Endothelial cell of umbilical vein (primary cell): ENCODE results near the gene RIPOR3. TPM values are rescaled to one million over a fixed set of nuclear protein-coding genes. Genes with fewer than 3 reads are reported as not detected.

Source experiments
- BruUV-seq: library from RNA; stranded (reverse); fragments of 400-500 nt; replicated peaks from 2 replicates; lab custom pipeline; 2021; lab: Mats Ljungman, UMichigan
- CTCF ChIA-PET: fragments of 300-600, 350-600 bp; sonication (Branson Sonifier 250); formaldehyde crosslinking; loops from one replicate; lab custom pipeline; 2021; ENCODE audit warnings: antibody characterized with exemption, inconsistent platforms; lab: Charles Lee
- POLR2A ChIA-PET: fragments of 300-600, 350-600 bp; sonication (Branson Sonifier 250); formaldehyde crosslinking; loops from one replicate; lab custom pipeline; 2021; ENCODE audit warnings: antibody characterized with exemption, inconsistent platforms; lab: Charles Lee
- DNase-seq: peaks from one replicate; pipeline ENCODE4 v3.0.0-alpha.2; 2011; ENCODE audit warnings: low read depth, low spot score
- FAIRE-seq: peaks from 2 replicates; lab custom pipeline; 2011; peaks lifted over from hg19 to GRCh38; lab: Jason Lieb, UNC
- H2AFZ ChIP-seq: 2 replicates; pipeline ENCODE4 v1.6.0; 2012; ENCODE audit warnings: low read depth, low read length, control low read depth, inconsistent platforms
- H3K27ac ChIP-seq: 2 replicates; pipeline ENCODE4 v1.5.1; 2011; ENCODE audit warnings: low read depth, mild to moderate bottlenecking, control low read depth, low read length, moderate library complexity; ENCODE audit not compliant: insufficient read depth
- H3K27me3 ChIP-seq, 2 experiments: 2 replicates each; pipeline versions ENCODE4 v1.6.0 to v1.6.1; 2011; ENCODE audit warnings: low read length in 2 of 2, mixed read lengths in 1 of 2; ENCODE audit not compliant: control insufficient read depth in 2 of 2, insufficient read depth in 2 of 2
- H3K36me3 ChIP-seq, 2 experiments: 2 replicates in 1 of 2; 3 replicates in 1 of 2; pipeline ENCODE4 v1.5.1; 2011; ENCODE audit warnings: low read length in 2 of 2, mild to moderate bottlenecking in 1 of 2, moderate library complexity in 1 of 2; ENCODE audit not compliant: control insufficient read depth in 2 of 2, insufficient read depth in 2 of 2; ENCODE audit errors: extremely low read depth in 1 of 2
- H3K4me1 ChIP-seq: 3 replicates; pipeline ENCODE4 v1.5.1; 2011; ENCODE audit warnings: mild to moderate bottlenecking, low read length; ENCODE audit not compliant: control insufficient read depth, insufficient read depth; ENCODE audit errors: extremely low read depth
- H3K4me2 ChIP-seq: 2 replicates; pipeline ENCODE4 v1.6.1; 2011; ENCODE audit warnings: low read length, control low read depth, mixed read lengths; ENCODE audit not compliant: insufficient read depth
- H3K4me3 ChIP-seq, 3 experiments: fragments of 200-600 bp in 1 of 3; sonication (generic), shearing (Covaris generic) in 1 of 3; replicated peaks in 1 of 3; 2 replicates each; pipeline ENCODE4 v1.5.1; 2011 to 2016; ENCODE audit warnings: control low read depth in 3 of 3, low read length in 3 of 3, mild to moderate bottlenecking in 2 of 3, inconsistent platforms in 1 of 3, low read depth in 1 of 3, moderate library complexity in 1 of 3; ENCODE audit not compliant: insufficient read depth in 1 of 3
- H3K79me2 ChIP-seq: 2 replicates; pipeline ENCODE4 v1.6.0; 2012; ENCODE audit warnings: low read length, inconsistent platforms; ENCODE audit not compliant: control insufficient read depth, insufficient read depth
- H3K9ac ChIP-seq: replicated peaks from 2 replicates; pipeline ENCODE3; 2011; ENCODE audit warnings: low read length, control low read depth; ENCODE audit not compliant: insufficient read depth; ENCODE audit errors: extremely low read depth
- H3K9me1 ChIP-seq: replicated peaks from 3 replicates; pipeline ENCODE4 v1.6.0; 2011; ENCODE audit warnings: mild to moderate bottlenecking, low read length; ENCODE audit not compliant: control insufficient read depth, insufficient read depth; ENCODE audit errors: extremely low read depth
- H3K9me3 ChIP-seq: replicated peaks from 2 replicates; pipeline ENCODE4 v1.5.1; 2012; ENCODE audit warnings: low read length, inconsistent platforms; ENCODE audit not compliant: control insufficient read depth, insufficient read depth
- H4K20me1 ChIP-seq: replicated peaks from 2 replicates; pipeline ENCODE3; 2011; ENCODE audit warnings: mild to moderate bottlenecking, low read length; ENCODE audit not compliant: control insufficient read depth, insufficient read depth; ENCODE audit errors: extremely low read depth
- CTCF ChIP-seq, 2 donors: IDR thresholded peaks; 1 replicate in 1 of 2; 2 replicates in 1 of 2; pipeline ENCODE4 v1.5.1; 2011; ENCODE audit warnings: low read length in 2 of 2, mild to moderate bottlenecking in 2 of 2, moderate library complexity in 2 of 2, control low read depth in 1 of 2, inconsistent platforms in 1 of 2, low read depth in 1 of 2; ENCODE audit not compliant: insufficient read depth in 1 of 2; ENCODE audit errors: extremely low read depth in 1 of 2
- EZH2 ChIP-seq: IDR thresholded peaks from 2 replicates; pipeline ENCODE4 v1.6.1; 2012; ENCODE audit warnings: borderline replicate concordance, low read depth, mild to moderate bottlenecking, moderate library complexity, low read length, inconsistent platforms; ENCODE audit not compliant: severe bottlenecking
- GATA2 ChIP-seq: IDR thresholded peaks from 2 replicates; pipeline ENCODE4 v1.7.0; 2011; ENCODE audit warnings: low read depth, mild to moderate bottlenecking, moderate library complexity, mixed read lengths, low read length; ENCODE audit not compliant: insufficient read length, insufficient read depth
- JUN ChIP-seq: IDR thresholded peaks from 2 replicates; pipeline ENCODE4 v1.6.1; 2011; ENCODE audit warnings: borderline replicate concordance, low read depth; ENCODE audit not compliant: insufficient read length, insufficient read depth
- MAX ChIP-seq: IDR thresholded peaks from 2 replicates; pipeline ENCODE4 v1.6.1; 2011; ENCODE audit not compliant: insufficient read depth, insufficient read length
- POLR2A ChIP-seq: IDR thresholded peaks from 2 replicates; pipeline ENCODE4 v1.6.1; 2012; ENCODE audit warnings: low read depth, mild to moderate bottlenecking, control low read depth, low read length
- POLR2AphosphoS5 ChIP-seq: IDR thresholded peaks from 2 replicates; pipeline ENCODE4 v1.6.1; 2012; ENCODE audit warnings: low read depth, mild to moderate bottlenecking, control low read depth, low read length, moderate library complexity; ENCODE audit not compliant: insufficient read depth
- dilution Hi-C: fragments of 300-500 bp; cut with MboI; formaldehyde crosslinking; loops from one replicate; pipeline ENCODE4 v1.15.0; 2019; ENCODE audit warnings: low sequenced_read_pairs; ENCODE audit not compliant: extremely low pct_ligation_motif_present
- intact Hi-C: fragments of 100-400 bp; cut with micrococcal nuclease; formaldehyde crosslinking; loops from one replicate; pipeline ENCODE4 v1.10.0; 2022
- polyA plus RNA-seq, 4 experiments: library from polyadenylated mRNA; depleted of rRNA in 3 of 4; stranded (reverse) in 3 of 4; unstranded in 1 of 4; fragments of >200 nt; gene quantifications; 2 replicates each; pipeline versions ENCODE4 v1.2.1 to v1.2.3, GENCODE V29; 2011 to 2012; ENCODE audit warnings: missing spikeins in 1 of 4
- total RNA-seq: library from RNA; stranded (reverse); gene quantifications from 2 replicates; pipeline ENCODE4 v1.2.3, GENCODE V29; 2021

Gene RIPOR3
- total and polyA plus RNA-seq, 2 donors (not counting 3 experiments of a cell fraction or from before 2014, with no cell fraction given): not detected

GRCh38 chr20:50598074-50598473 is 93.3 kb downstream of the RIPOR3 start:
- DNase-seq (no peak), FAIRE-seq (no peak)
- BruUV-seq: no TSS peak
- Histone ChIP-seq H3K27me3 (peaks cover 0 to 2% of the 10 kb centered on the region in 2 experiments), H2AFZ (no peak overlapping the region), H3K36me3 (no peaks in the 10 kb centered on the region), H3K4me1 (no peaks in the 10 kb centered on the region), H4K20me1 (no peaks in the 10 kb centered on the region), H3K9me3 (no peaks in the 10 kb centered on the region), H3K4me2 (no peak overlapping the region), H3K4me3 (no peak overlapping the region), H3K9ac (no peak overlapping the region), H3K9me1 (no peaks in the 10 kb centered on the region), H3K79me2 (no peaks in the 10 kb centered on the region), H3K27ac (no peak overlapping the region)
- ChIA-PET CTCF (interaction anchor here (0.8 to 2.6 kb wide), 4 partner anchors 9 to 151 kb away, joined by 3 to 16 read pairs (median 4); no protein-coding TSS in a partner anchor), POLR2A (no interaction called here)
- dilution Hi-C loops (no loop called here), intact Hi-C loops (loop anchor here (10.0 kb wide), 1 partner anchor 147 kb away; no protein-coding TSS in a partner anchor)
- no peak for TF ChIP-seq MAX
- no peak for TF ChIP-seq POLR2A
- TF ChIP-seq CTCF (IDR thresholded peaks at IDR 0.05; ENCODE audit: extremely low read depth in 1 of 2, insufficient read depth in 1 of 2, low read depth in 1 of 2, low read length in 2 of 2): no peak
- no peak for TF ChIP-seq GATA2
- TF ChIP-seq EZH2: no peak
- no peak for TF ChIP-seq JUN
- no peak for TF ChIP-seq POLR2AphosphoS5
